ENCODE measurements around the gene NFIB.

GRCh38 chr9:14075218-14075617, 238.7 kb downstream of the NFIB start:
- TF ChIP-seq NFRKB (IDR thresholded peaks at IDR 0.05), result no peak
- no peak for TF ChIP-seq ELF4 (IDR thresholded peaks at IDR 0.05)
- no peak for TF ChIP-seq FOXA1 (IDR thresholded peaks at IDR 0.05)
- no peak for TF ChIP-seq BHLHE40 (IDR thresholded peaks at IDR 0.05; ENCODE audit: borderline replicate concordance)
- no peak for TF ChIP-seq FOXK2 (IDR thresholded peaks at IDR 0.05)
- no peak for TF ChIP-seq LEF1 (IDR thresholded peaks at IDR 0.05; ENCODE audit: borderline replicate concordance)
- no peak for TF ChIP-seq SP1 (IDR thresholded peaks at IDR 0.05)
- no peak for TF ChIP-seq CTBP1 (IDR thresholded peaks at IDR 0.05; ENCODE audit: borderline replicate concordance)
- TF ChIP-seq FOXM1 (IDR thresholded peaks at IDR 0.05; ENCODE audit: borderline replicate concordance), result no peak

Data from HEK293T (cell line).